Measurements from ENCODE around the gene SLC17A5.

DNA sequence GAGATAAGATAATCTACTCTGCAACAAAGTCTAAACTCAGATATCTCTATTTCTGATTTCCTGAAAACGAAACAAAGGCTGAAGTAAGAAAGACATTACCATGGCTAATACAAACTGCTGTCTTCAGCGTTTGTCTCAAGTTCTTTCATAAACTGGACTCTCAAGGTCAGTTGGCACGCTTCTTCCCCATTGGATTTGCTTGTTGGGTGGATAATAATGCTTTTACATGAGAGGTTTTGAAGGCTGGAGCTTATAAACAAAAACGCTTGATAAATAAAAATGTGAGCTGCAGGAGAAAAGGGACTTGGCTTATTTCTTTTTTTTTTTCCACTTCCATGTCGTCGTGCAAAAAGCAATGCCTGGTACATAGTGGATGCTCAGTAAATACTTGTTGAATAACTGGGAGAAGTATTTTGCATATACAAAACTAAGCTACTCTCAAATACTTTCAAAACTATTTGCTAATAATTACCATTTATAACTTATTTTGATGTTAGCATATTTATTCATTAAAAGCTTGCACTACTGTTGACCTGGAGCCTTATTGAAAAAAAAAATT lies 67.3 kb downstream of the SLC17A5 start:
- TF ChIP-seq EZH2phosphoT487 (IDR thresholded peaks at IDR 0.05; ENCODE audit: low read length): no peak
- TF ChIP-seq, protein P1, sequence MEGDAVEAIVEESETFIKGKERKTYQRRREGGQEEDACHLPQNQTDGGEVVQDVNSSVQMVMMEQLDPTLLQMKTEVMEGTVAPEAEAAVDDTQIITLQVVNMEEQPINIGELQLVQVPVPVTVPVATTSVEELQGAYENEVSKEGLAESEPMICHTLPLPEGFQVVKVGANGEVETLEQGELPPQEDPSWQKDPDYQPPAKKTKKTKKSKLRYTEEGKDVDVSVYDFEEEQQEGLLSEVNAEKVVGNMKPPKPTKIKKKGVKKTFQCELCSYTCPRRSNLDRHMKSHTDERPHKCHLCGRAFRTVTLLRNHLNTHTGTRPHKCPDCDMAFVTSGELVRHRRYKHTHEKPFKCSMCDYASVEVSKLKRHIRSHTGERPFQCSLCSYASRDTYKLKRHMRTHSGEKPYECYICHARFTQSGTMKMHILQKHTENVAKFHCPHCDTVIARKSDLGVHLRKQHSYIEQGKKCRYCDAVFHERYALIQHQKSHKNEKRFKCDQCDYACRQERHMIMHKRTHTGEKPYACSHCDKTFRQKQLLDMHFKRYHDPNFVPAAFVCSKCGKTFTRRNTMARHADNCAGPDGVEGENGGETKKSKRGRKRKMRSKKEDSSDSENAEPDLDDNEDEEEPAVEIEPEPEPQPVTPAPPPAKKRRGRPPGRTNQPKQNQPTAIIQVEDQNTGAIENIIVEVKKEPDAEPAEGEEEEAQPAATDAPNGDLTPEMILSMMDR (IDR thresholded peaks at IDR 0.05; ENCODE audit: low read length): no peak
- TF ChIP-seq EZH2 (optimal IDR thresholded peaks at IDR 0.05; ENCODE audit: low read depth, low read length): no peak

Measured in MM.1S (cell line).